Thyroid gland (tissue), 4 donors: ENCODE results near the gene BLZF1. TPM values are rescaled to one million over a fixed set of nuclear protein-coding genes. Genes with fewer than 3 reads are reported as not detected.
A peak's percentile ranks its signal among the peaks of the same experiment; 100 is the strongest.
"Not testable (repeated sequence)": the region's sequence is repeated elsewhere in the genome, so short reads cannot be mapped to it uniquely, and the experiment has no call there.

Experiments
- DNase-seq, 2 donors: peaks; one replicate each; pipeline ENCODE4 v3.0.0-alpha.2; 2019
- H3K27ac ChIP-seq, 3 donors: fragments of 200-600 bp; sonication (generic); 1 replicate in 2 of 3; 2 replicates in 1 of 3; pipeline ENCODE4 v1.5.1; 2016 to 2019; ENCODE audit warnings: mild to moderate bottlenecking in 1 of 3, moderate library complexity in 1 of 3
- H3K27me3 ChIP-seq: fragments of 200-600 bp; sonication (generic); one replicate; pipeline ENCODE4 v1.5.1; 2019
- H3K36me3 ChIP-seq, 2 donors: fragments of 200-600 bp; sonication (generic); one replicate each; pipeline ENCODE4 v1.5.1; 2016 to 2019
- H3K4me1 ChIP-seq, 2 donors: fragments of 200-600 bp; sonication (generic); one replicate each; pipeline ENCODE4 v1.5.1; 2017 to 2019
- H3K4me3 ChIP-seq, 3 donors: fragments of 200-600 bp; sonication (generic); replicated peaks in 1 of 3; 1 replicate in 2 of 3; 2 replicates in 1 of 3; pipeline ENCODE4 v1.5.1; 2016; ENCODE audit warnings: mild to moderate bottlenecking in 1 of 3
- H3K9me3 ChIP-seq: fragments of 200-600 bp; sonication (generic); one replicate; pipeline ENCODE4 v1.5.1; 2017
- POLR2A ChIP-seq, 2 donors: fragments of 450-650 bp; IDR thresholded peaks; one replicate each; pipeline ENCODE4 v1.6.1; 2017; ENCODE audit warnings: antibody characterized with exemption in 2 of 2, mild to moderate bottlenecking in 2 of 2, moderate library complexity in 1 of 2
- WGBS, 2 donors: methylation state at CpG; one replicate each; pipeline ENCODE4 v1.1.5; 2017; 5-methylcytosine and 5-hydroxymethylcytosine counted together
- intact Hi-C: fragments of 100-400 bp; cut with DNase I; formaldehyde crosslinking; loops from one replicate; pipeline ENCODE4 v1.15.1; 2023
- total RNA-seq, 4 donors: library from RNA; depleted of rRNA; stranded (reverse); fragments of >200 nt; gene quantifications; one replicate each; pipeline ENCODE4 v1.2.3, GENCODE V29; 2016
- TF ChIP-seq, protein P1 (sequence below), 6 experiments: fragments of 200-600 bp in 3 of 6; fragments of 450-650 bp in 3 of 6; sonication (generic) in 3 of 6; IDR thresholded peaks; one replicate each; pipeline ENCODE4 v1.5.1; 2016 to 2019; ENCODE audit warnings: antibody characterized with exemption in 6 of 6, mild to moderate bottlenecking in 2 of 6, inconsistent platforms in 1 of 6, moderate library complexity in 1 of 6

BLZF1 gene
- total RNA-seq, 4 donors from 2014 or later: 26.3 to 37.1 (median 32.5) TPM

DNA sequence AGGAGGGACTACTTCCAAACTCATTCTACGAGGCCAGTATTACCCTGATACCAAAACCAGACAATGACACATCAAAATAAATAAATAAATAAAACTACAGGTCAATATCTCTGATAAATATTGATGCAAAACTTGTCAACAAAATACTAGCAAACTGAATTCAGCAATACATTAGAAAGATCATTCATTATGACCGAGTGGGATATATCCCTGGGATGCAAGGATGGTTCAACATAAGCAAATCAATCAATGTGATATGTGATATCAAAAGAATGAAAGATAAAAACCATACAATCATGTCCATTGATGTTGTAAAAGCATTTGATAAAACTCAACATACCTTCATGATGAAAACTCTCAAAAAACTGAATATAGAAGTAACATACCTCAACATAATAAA is 37.1 kb upstream of the BLZF1 start:
- 93 to 97% methylated on average over 2 of the region's 2 CpGs for WGBS, 2 donors
- TF ChIP-seq, protein P1, sequence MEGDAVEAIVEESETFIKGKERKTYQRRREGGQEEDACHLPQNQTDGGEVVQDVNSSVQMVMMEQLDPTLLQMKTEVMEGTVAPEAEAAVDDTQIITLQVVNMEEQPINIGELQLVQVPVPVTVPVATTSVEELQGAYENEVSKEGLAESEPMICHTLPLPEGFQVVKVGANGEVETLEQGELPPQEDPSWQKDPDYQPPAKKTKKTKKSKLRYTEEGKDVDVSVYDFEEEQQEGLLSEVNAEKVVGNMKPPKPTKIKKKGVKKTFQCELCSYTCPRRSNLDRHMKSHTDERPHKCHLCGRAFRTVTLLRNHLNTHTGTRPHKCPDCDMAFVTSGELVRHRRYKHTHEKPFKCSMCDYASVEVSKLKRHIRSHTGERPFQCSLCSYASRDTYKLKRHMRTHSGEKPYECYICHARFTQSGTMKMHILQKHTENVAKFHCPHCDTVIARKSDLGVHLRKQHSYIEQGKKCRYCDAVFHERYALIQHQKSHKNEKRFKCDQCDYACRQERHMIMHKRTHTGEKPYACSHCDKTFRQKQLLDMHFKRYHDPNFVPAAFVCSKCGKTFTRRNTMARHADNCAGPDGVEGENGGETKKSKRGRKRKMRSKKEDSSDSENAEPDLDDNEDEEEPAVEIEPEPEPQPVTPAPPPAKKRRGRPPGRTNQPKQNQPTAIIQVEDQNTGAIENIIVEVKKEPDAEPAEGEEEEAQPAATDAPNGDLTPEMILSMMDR (IDR thresholded peaks at IDR 0.05): no peak
- TF ChIP-seq POLR2A (IDR thresholded peaks at IDR 0.05): no peak
- no peaks in the 10 kb centered on the region for H3K27me3 ChIP-seq
- H3K4me3 ChIP-seq: no peak overlapping the region
- intact Hi-C loops: no loop called here
- no peaks in the 10 kb centered on the region for H3K4me1 ChIP-seq
- H3K9me3 ChIP-seq: no peaks in the 10 kb centered on the region
- no peaks in the 10 kb centered on the region for H3K36me3 ChIP-seq
- no peak overlapping the region for H3K27ac ChIP-seq
- DNase-seq: no peak

DNA sequence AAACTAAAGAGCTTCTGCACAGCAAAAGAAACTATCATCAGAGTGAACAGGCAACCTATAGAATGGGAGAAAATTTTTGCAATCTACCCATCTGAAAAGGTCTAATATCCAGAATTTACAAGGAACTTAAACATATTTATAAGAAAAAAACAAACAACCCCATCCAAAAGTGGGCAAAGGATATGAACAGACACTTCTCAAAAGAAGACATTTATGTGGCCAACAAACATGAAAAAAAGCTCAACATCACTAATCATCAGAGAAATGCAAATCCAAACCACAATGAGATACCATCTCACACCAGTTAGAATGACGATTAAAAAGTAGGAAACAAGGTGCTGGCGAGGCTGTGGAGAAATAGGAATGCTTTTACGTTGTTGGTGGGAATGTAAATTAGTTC is 33.3 kb upstream of the BLZF1 start:
- intact Hi-C loops, DNase-seq, H3K4me3 ChIP-seq, H3K36me3 ChIP-seq, H3K9me3 ChIP-seq, H3K27ac ChIP-seq, H3K27me3 ChIP-seq: not testable (repeated sequence)
- 95 to 97% methylated on average over 3 of the region's 3 CpGs for WGBS, 2 donors
- peaks cover 5 to 20% of the 10 kb centered on the region in 2 donors for H3K4me1 ChIP-seq

DNA sequence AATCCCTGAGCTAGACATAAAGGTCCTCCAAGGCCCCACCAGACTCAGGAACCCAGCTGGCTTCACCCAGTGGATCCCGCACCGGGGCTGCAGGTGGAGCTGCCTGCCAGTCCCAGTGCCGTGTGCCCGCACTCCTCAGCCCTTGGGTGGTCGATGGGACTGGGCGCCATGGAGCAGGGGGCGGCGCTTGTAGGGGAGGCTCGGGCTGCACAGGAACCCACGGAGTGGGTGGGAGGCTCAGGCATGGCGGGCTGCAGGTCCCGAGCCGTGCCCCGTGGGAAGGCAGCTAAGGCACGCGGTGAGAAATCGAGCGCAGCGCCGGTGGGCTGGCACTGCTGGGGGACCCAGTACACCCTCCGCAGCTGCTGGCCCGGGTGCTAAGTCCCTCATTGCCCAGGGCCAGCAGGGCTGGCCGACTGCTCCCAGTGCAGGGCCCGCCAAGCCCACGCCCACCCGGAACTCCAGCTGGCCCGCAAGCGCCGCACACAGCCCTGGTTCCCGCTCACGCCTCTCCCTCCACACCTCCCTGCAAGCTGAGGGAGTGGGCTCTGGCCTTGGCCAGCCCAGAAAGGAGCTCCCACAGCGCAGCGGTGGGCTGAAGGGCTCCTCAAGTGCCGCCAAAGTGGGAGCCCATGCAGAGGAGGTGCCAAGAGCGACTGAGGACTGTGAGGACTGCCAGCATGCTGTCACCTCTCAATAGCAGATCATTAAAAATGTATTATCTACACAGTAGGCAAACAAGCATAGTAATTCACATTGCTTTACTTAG is 30.9 kb upstream of the BLZF1 start:
- 85 to 92% methylated on average over 15 to 22 of the region's 35 CpGs for WGBS, 2 donors
- H3K9me3 ChIP-seq, H3K27me3 ChIP-seq, H3K36me3 ChIP-seq, H3K4me3 ChIP-seq, intact Hi-C loops: not testable (repeated sequence)
- H3K27ac ChIP-seq: peak overlapping the region; percentile 4 to 71 (median 64)
- H3K4me1 ChIP-seq: peaks cover 5 to 20% of the 10 kb centered on the region in 2 donors
- DNase-seq: peak in 1 of 2 donors; percentile 9

DNA sequence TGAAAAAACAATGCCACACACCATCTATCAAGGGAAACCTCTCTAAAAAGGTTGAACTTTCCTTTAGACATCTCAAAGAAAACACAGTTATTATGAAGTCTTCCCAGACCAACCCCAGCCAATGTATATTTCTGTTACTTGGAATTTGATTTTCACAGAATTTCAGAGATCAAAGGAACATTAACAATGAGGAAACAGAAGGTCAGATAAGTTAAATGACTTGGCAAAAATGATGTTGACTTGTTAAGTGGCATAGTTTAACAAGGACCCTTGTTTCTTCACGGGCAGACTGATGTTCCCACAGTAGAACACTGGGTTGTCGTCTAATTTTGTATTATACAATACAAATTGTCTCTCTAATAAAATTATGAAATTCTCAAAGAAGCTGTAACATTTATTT is 29.4 kb upstream of the BLZF1 start:
- Histone ChIP-seq H3K9me3 (no peaks in the 10 kb centered on the region), H3K27ac (peak overlapping the region; percentile 4 to 71 (median 64)), H3K36me3 (no peaks in the 10 kb centered on the region), H3K4me1 (peaks cover 5 to 20% of the 10 kb centered on the region in 2 donors), H3K4me3 (no peak overlapping the region), H3K27me3 (no peaks in the 10 kb centered on the region)
- TF ChIP-seq POLR2A (IDR thresholded peaks at IDR 0.05): no peak
- TF ChIP-seq, protein P1 (IDR thresholded peaks at IDR 0.05): no peak
- intact Hi-C loops: no loop called here
- WGBS, 2 donors: 26 to 38% methylated on average over 2 of the region's 2 CpGs
- DNase-seq: no peak

DNA sequence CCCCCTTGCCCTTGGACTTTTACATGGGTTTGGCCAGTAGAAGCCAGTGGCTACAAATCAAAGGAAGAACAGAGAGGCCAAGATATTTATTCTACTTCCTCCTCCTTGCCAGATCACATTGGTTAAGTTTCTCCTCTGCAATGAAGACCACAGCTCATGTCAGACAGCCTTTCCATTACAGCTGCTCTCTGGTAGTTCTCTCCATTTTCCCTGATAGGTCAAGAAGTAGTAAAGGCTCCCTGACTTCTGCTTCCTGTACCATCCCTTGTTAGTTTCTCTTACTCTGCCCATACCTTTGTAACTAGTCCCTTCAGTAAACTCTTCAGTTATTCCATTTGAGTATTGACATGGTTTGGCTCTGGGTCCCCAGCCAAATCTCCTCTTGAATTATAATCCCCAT is 28.2 kb upstream of the BLZF1 start:
- Histone ChIP-seq H3K27ac (peak overlapping the region; percentile 4 to 71 (median 64)), H3K4me1 (peaks cover 5 to 20% of the 10 kb centered on the region in 2 donors), H3K27me3 (no peaks in the 10 kb centered on the region), H3K36me3 (no peaks in the 10 kb centered on the region), H3K9me3 (no peaks in the 10 kb centered on the region), H3K4me3 (no peak overlapping the region)
- no peak for TF ChIP-seq POLR2A (IDR thresholded peaks at IDR 0.05)
- TF ChIP-seq, protein P1 (IDR thresholded peaks at IDR 0.05): no peak
- intact Hi-C loops: loop anchor here (10.0 kb wide), 2 partner anchors 235 to 995 kb away; partner anchors contain the start of gene ATP1B1
- no peak for DNase-seq

DNA sequence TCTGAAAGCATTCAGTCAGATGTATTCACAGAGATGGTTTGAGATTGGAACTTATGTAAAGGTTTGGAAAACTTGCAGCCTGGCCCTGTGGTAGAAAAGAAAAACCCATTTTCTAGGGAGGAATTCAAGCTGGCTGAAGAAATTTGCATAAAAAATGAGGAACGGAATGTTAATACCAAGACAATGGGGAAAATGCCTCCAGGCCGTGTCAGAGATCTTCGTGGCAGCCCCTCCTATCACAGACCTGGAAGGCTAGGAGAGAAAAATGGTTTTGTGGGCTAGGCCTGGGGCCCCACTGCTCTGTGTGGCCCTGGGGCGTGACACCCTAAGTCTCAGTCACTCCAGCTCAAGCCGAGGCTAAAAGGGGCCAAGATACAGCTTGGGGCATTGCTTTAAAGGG is 27.1 kb upstream of the BLZF1 start:
- WGBS, 2 donors: 95 to 98% methylated on average over 5 of the region's 5 CpGs
- intact Hi-C loops: loop anchor here (10.0 kb wide), 2 partner anchors 236 to 996 kb away; partner anchors contain the start of gene ATP1B1
- no peak for TF ChIP-seq POLR2A (IDR thresholded peaks at IDR 0.05)
- TF ChIP-seq, protein P1 (IDR thresholded peaks at IDR 0.05): no peak
- no peaks in the 10 kb centered on the region for H3K9me3 ChIP-seq
- peaks cover 5 to 20% of the 10 kb centered on the region in 2 donors for H3K4me1 ChIP-seq
- no peak overlapping the region for H3K4me3 ChIP-seq
- no peak for DNase-seq
- no peaks in the 10 kb centered on the region for H3K36me3 ChIP-seq
- no peak overlapping the region for H3K27ac ChIP-seq
- no peaks in the 10 kb centered on the region for H3K27me3 ChIP-seq

DNA sequence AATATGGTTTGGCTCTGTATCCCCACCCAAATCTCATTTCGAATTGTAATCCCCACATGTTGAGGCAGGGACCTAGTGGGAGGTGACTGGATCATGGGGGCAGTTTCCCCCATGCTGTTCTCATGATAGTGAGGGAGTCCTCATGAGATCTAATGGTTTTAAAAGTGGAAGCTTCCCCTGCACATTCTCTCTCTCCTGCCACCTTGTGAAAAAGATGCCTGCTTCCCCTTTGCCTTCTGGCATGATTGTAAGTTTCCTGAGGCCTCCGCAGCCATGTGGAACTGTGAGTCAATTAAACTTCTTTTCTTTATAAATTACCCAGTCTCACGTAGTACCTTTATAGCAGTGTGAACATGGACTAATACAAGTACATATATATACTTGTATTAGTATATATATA is 25.9 kb upstream of the BLZF1 start:
- intact Hi-C loops: loop anchor here (10.0 kb wide), 2 partner anchors 237 to 997 kb away; partner anchors contain the start of gene ATP1B1

More for the DNA sequence above, 25.9 kb upstream of the BLZF1 start:
- not testable (repeated sequence) for H3K27ac ChIP-seq, H3K27me3 ChIP-seq, H3K4me3 ChIP-seq, H3K36me3 ChIP-seq, DNase-seq, H3K9me3 ChIP-seq
- WGBS, 2 donors: 93 to 98% methylated on average over 3 of the region's 3 CpGs
- peaks cover 5 to 18% of the 10 kb centered on the region in 2 donors for H3K4me1 ChIP-seq
